ENCODE data around the gene SNX7. TPM values are rescaled to one million over a fixed set of nuclear protein-coding genes. Genes with fewer than 3 reads are reported as not detected.

Gene SNX7
- total RNA-seq, 4 donors from 2014 or later: 17.2 to 27.1 (median 22.3) TPM

GRCh38 chr1:98704971-98705370 lies 43.5 kb downstream of the SNX7 start:
- DNase-seq: no peak
- Histone ChIP-seq H3K4me1 (no peaks in the 10 kb centered on the region), H3K9me3 (no peaks in the 10 kb centered on the region), H3K4me3 (replicated peaks in 1 of 3) (no peak overlapping the region), H3K27me3 (no peaks in the 10 kb centered on the region), H3K36me3 (no peaks in the 10 kb centered on the region), H3K27ac (no peak overlapping the region)
- intact Hi-C loops (cut with DNase I): no loop called here
- no peak for TF ChIP-seq CTCF (IDR thresholded peaks at IDR 0.05)
- TF ChIP-seq POLR2A (IDR thresholded peaks at IDR 0.05): no peak
- WGBS, 2 donors: 93 to 98% methylated on average over 1 of the region's 1 CpG

GRCh38 chr1:98705591-98705990 lies 44.1 kb downstream of the SNX7 start:
- WGBS, 2 donors: 89 to 91% methylated on average over 2 of the region's 2 CpGs
- no peak for TF ChIP-seq CTCF (IDR thresholded peaks at IDR 0.05)
- TF ChIP-seq POLR2A (IDR thresholded peaks at IDR 0.05): no peak
- no peaks in the 10 kb centered on the region for H3K9me3 ChIP-seq

GRCh38 chr1:98706173-98706843 lies 44.8 kb downstream of the SNX7 start:
- no peak overlapping the region for H3K4me3 ChIP-seq (replicated peaks in 1 of 3)
- H3K27ac ChIP-seq: no peak overlapping the region
- 91% methylated on average over 4 of the region's 4 CpGs for WGBS, 2 donors
- DNase-seq: no peak
- no peaks in the 10 kb centered on the region for H3K27me3 ChIP-seq
- no peak for TF ChIP-seq POLR2A (IDR thresholded peaks at IDR 0.05)
- no peaks in the 10 kb centered on the region for H3K9me3 ChIP-seq
- no peaks in the 10 kb centered on the region for H3K4me1 ChIP-seq
- intact Hi-C loops (cut with DNase I): no loop called here
- no peaks in the 10 kb centered on the region for H3K36me3 ChIP-seq

More at GRCh38 chr1:98705591-98705990, 44.1 kb downstream of the SNX7 start:
- Histone ChIP-seq H3K27ac (no peak overlapping the region), H3K36me3 (no peaks in the 10 kb centered on the region), H3K4me3 (replicated peaks in 1 of 3) (no peak overlapping the region), H3K4me1 (no peaks in the 10 kb centered on the region), H3K27me3 (no peaks in the 10 kb centered on the region)
- intact Hi-C loops (cut with DNase I): no loop called here
- DNase-seq: no peak

GRCh38 chr1:98707556-98707955 lies 46.0 kb downstream of the SNX7 start:
- no peak overlapping the region for H3K27ac ChIP-seq
- intact Hi-C loops (cut with DNase I): no loop called here
- H3K36me3 ChIP-seq: no peaks in the 10 kb centered on the region
- no peak overlapping the region for H3K4me3 ChIP-seq (replicated peaks in 1 of 3)
- H3K9me3 ChIP-seq: no peaks in the 10 kb centered on the region
- DNase-seq: no peak
- no peaks in the 10 kb centered on the region for H3K27me3 ChIP-seq
- TF ChIP-seq CTCF (IDR thresholded peaks at IDR 0.05): no peak
- no peak for TF ChIP-seq POLR2A (IDR thresholded peaks at IDR 0.05)
- H3K4me1 ChIP-seq: no peaks in the 10 kb centered on the region

GRCh38 chr1:98709906-98710305 lies 48.4 kb downstream of the SNX7 start:
- Histone ChIP-seq H3K9me3 (no peaks in the 10 kb centered on the region), H3K27ac (no peak overlapping the region), H3K36me3 (no peaks in the 10 kb centered on the region), H3K27me3 (no peaks in the 10 kb centered on the region), H3K4me1 (no peaks in the 10 kb centered on the region), H3K4me3 (replicated peaks in 1 of 3) (no peak overlapping the region)
- 95 to 97% methylated on average over 3 of the region's 3 CpGs for WGBS, 2 donors
- TF ChIP-seq CTCF (IDR thresholded peaks at IDR 0.05) (no peak), POLR2A (IDR thresholded peaks at IDR 0.05) (no peak)
- intact Hi-C loops (cut with DNase I): no loop called here
- DNase-seq: no peak
